GM10847 (cell line): ENCODE measurements around the gene PTPRC.

ENCODE experiments used
- POLR2A ChIP-seq: IDR thresholded peaks from 2 replicates; pipeline ENCODE4 v1.6.1; 2011; ENCODE audit not compliant: insufficient read length; ENCODE audit errors: extremely low read depth

The PTPRC gene

DNA sequence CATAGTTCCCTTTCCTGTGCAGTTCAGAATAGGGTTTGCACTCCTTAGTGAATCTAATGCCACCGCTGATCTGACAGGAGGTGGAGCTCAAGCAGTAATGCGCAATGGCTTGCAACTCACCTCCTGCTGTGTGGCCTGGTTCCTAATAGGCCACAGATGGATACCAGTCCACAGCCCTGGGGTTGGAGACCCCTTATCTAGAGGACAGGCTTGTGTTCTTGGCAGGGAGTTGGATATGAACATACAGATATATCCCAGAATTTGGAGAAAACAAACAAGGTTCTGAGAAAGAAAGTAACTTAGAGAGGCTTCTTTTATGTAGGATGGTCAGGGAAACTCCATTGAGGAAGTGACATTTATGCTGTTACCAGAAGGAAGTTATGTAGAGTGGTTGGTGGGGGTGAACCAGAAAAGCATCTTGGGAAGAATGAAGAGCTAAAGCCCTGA lies 5.1 kb upstream of the PTPRC start:
- no peak for TF ChIP-seq POLR2A

DNA sequence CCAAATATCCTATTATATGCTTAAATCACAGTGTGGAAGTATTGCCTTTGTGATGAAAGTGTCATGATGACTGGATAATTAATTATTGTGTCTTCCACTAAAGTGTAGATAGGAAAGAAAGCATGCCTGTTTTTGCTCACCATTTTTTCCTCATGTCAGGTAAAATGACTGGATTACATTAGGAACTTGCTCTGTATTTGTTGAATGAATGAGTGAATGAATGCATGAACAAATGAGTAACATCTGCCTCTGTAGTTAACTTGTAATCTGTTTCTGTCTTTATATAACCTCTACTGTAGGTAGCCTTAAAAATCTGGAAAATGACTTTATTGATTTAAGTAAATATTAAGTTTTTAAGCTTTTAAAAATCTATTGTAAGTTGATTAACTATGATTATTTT lies 2.9 kb upstream of the PTPRC start:
- TF ChIP-seq POLR2A: no peak

DNA sequence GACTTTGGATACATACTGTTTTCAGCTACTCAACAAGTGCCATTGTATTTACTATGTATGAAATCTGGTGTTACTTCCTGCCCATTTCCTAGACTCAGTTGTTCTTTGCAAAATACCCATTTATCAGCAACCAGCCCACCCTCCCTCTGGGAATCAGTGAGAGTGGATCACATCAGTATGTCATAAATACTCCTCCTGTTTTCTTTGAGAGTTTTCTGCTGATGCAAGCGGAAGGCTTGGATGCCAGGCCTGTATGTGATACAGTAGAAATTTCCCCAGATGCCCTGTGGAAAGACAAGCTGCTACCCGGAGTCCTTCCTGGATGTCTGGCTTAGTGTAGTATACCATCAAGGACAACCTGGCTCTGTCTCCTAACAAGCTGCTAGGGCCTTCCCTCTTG lies 2.4 kb upstream of the PTPRC start:
- TF ChIP-seq POLR2A: no peak

- no peak for TF ChIP-seq POLR2A
Observed at GRCh38 chr1:198637157-198637556, 1.7 kb upstream of the PTPRC start.

- TF ChIP-seq POLR2A: no peak
Observed at GRCh38 chr1:198637916-198638437, 863 bp upstream of the PTPRC start.

DNA sequence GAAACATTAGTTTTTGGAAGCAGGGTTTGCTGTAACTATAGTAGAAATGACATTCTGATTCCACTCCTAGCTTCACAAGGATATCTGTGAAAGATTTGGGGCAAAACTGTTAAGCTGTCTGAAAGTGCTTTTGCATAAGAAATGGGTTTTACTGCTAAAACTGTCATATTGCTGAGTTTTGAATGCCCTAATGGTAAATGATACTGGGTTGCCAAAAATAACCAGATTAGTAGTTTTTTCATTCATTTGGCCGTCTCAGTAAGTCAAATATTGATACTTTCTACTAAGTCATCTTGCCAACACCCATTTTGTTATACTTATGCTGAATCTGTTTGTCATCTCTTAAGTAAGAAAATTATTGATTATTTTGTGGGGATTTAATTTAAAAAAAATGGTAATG lies 399 bp upstream of the PTPRC start:
- TF ChIP-seq POLR2A: no peak

GRCh38 chr1:198639671-198640143 lies 867 bp downstream of the PTPRC start:
- no peak for TF ChIP-seq POLR2A

- TF ChIP-seq POLR2A: no peak
Observed at GRCh38 chr1:198640174-198640573, 1.3 kb downstream of the PTPRC start.

- TF ChIP-seq POLR2A: no peak
Observed at GRCh38 chr1:198641501-198641900, 2.7 kb downstream of the PTPRC start.

DNA sequence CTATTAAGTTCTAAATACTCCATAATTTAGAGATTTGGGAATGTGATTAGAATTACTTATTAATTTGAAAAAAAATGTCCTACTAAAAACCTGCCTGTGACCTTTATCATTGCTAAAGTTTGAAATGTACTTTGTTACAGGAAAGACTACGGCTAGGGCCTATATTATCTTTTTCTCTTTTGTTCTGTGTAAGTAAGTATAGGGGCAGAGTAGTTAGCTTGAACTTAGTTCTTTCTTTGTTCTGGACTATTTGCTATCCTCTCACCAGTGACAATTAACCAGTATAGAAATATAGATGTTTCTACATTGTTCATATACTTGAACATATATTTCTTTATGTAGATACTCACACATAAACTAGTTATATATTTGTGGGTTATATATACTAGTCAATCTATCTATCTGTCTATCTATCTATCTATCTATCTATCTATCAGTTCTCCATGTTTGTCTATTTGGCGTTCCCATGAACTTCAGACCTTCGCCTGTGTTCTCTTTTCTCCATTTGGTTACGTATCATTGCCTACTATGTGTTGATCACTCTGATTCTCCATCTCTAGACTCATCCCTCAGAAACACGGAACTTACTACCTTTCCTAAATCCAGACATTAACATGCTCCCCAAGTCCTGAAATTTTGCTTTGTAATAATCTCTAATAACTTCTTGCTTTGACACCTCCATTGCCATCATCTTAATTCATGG lies 3.3 kb downstream of the PTPRC start:
- no peak for TF ChIP-seq POLR2A

DNA sequence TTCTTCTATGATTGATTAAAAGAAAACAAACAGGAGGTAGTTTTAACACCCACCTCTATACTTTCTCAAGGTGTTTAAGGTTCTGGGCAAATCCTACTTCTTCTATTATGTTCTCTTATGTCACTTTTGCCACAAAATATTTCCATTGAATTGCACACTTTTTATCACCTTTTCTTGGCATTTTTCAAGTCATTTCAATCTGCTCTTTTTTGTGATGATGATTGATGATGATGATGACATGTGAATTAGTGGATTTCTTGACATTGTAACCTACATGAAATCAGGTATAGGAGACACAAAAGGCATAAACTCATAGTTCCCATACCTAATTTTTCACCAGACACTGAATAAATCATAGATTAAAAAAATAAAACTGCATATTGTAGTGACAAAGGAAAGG lies 4.1 kb downstream of the PTPRC start:
- no peak for TF ChIP-seq POLR2A

DNA sequence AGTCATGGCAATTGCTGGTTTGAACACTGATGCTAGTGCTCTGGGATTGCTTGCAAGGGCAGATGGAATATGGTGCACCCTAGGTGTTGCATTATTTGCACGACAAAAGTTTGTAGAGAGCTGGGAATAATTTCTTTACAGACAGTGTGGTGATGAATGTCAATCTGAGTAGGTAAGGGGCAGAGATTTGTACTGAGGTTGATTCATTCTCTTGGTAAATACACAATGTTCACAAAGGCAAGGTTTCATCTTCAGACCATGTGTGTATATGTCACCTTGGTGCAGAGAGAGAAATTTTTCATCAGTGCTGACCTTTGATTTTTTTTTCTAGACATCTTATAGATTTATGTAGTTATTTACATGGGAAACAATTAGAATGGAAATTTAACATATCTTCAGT lies 5.0 kb downstream of the PTPRC start:
- TF ChIP-seq POLR2A: no peak

- no peak for TF ChIP-seq POLR2A
Observed at GRCh38 chr1:198647055-198647454, 8.2 kb downstream of the PTPRC start.

DNA sequence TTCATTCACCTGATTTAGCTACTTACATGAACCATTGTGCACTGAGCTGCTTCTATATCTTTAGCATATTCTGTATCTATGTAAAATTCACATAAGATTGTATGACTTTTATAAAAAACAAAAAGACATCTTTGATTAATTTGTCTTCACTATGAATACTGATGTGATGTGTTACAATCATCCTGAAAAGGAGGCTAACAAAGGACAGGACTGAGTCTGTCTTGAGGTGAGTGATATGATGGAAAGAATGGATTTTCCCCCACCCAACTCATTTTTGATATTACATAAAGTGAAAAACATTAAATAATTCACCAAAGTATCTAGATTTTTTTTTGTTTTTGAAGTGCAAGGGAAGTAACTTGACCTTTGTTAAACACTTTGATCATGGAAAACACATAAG lies 9.8 kb downstream of the PTPRC start:
- no peak for TF ChIP-seq POLR2A

GRCh38 chr1:198649232-198649967 lies 10.6 kb downstream of the PTPRC start:
- TF ChIP-seq POLR2A: no peak

DNA sequence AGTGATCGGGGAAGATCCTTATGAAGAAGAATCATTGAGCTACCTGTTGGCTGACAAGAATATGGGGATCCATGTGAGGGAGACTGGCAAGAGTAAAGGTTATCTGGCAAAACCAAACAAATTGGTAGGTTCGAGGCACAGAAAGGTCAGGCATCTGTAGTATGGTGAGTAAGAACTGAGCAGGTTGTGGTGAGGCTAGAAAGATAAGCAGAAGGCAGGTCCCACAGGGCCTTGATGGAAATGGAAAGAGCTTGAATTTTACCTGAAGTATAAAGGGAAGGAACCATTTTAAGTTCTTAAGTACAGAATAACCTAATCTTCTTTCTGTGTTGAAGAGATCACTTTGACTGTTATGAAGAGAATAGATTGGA lies 11.1 kb downstream of the PTPRC start:
- TF ChIP-seq POLR2A: no peak
